ENCODE measurements around the gene NUP133. TPM values are rescaled to one million over a fixed set of nuclear protein-coding genes. Genes with fewer than 3 reads are reported as not detected.
"Not testable (repeated sequence)": the region's sequence is repeated elsewhere in the genome, so short reads cannot be mapped to it uniquely, and the experiment has no call there.

Gene NUP133
- total RNA-seq, 1 donor from 2014 or later: 53.5 TPM

GRCh38 chr1:229529639-229530038 is 21.5 kb upstream of the NUP133 start:
- Mint-ChIP-seq H3K9me3 (ENCODE audit: unreplicated experiment) (no peaks in the 10 kb centered on the region), H3K27ac (ENCODE audit: unreplicated experiment) (no peak overlapping the region)
- TF ChIP-seq, protein P1, sequence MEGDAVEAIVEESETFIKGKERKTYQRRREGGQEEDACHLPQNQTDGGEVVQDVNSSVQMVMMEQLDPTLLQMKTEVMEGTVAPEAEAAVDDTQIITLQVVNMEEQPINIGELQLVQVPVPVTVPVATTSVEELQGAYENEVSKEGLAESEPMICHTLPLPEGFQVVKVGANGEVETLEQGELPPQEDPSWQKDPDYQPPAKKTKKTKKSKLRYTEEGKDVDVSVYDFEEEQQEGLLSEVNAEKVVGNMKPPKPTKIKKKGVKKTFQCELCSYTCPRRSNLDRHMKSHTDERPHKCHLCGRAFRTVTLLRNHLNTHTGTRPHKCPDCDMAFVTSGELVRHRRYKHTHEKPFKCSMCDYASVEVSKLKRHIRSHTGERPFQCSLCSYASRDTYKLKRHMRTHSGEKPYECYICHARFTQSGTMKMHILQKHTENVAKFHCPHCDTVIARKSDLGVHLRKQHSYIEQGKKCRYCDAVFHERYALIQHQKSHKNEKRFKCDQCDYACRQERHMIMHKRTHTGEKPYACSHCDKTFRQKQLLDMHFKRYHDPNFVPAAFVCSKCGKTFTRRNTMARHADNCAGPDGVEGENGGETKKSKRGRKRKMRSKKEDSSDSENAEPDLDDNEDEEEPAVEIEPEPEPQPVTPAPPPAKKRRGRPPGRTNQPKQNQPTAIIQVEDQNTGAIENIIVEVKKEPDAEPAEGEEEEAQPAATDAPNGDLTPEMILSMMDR (IDR thresholded peaks at IDR 0.05; ENCODE audit: unreplicated experiment): no peak

DNA sequence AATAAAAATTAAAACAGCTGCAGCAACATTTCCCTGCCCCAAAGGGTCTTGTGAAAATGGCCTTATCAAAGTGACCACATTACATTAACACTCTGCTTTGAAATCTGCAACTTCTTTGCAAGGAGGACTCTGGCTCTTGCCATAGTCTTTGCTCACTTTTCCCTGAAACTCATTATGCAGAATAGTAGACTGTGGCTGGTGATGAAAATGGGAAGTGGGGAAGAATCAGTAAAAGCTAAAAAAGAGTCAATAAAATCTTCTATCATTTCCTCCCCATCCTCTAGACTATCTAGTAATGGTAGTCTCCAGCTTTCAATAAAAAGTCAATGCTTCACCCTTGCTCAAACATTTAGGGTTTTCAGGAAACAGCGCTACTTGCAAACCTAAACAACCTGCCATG is 18.6 kb upstream of the NUP133 start:
- Mint-ChIP-seq H3K4me1 (ENCODE audit: unreplicated experiment) (no peaks in the 10 kb centered on the region), H3K9me3 (ENCODE audit: unreplicated experiment) (no peaks in the 10 kb centered on the region), H3K36me3 (ENCODE audit: low read depth, unreplicated experiment) (peaks cover 26% of the 10 kb centered on the region), H3K4me3 (ENCODE audit: unreplicated experiment) (no peak overlapping the region), H3K27me3 (ENCODE audit: unreplicated experiment) (no peaks in the 10 kb centered on the region), H3K27ac (ENCODE audit: unreplicated experiment) (no peak overlapping the region)
- DNase-seq (ENCODE audit: low spot score): no peak
- TF ChIP-seq, protein P1 (IDR thresholded peaks at IDR 0.05; ENCODE audit: unreplicated experiment): no peak

More at GRCh38 chr1:229529639-229530038, 21.5 kb upstream of the NUP133 start:
- no peak overlapping the region for H3K4me3 Mint-ChIP-seq (ENCODE audit: unreplicated experiment)
- no peaks in the 10 kb centered on the region for H3K4me1 Mint-ChIP-seq (ENCODE audit: unreplicated experiment)
- H3K27me3 Mint-ChIP-seq (ENCODE audit: unreplicated experiment): no peaks in the 10 kb centered on the region
- peaks cover 31% of the 10 kb centered on the region for H3K36me3 Mint-ChIP-seq (ENCODE audit: low read depth, unreplicated experiment)
- DNase-seq (ENCODE audit: low spot score): no peak

- Mint-ChIP-seq H3K9me3 (ENCODE audit: unreplicated experiment) (no peaks in the 10 kb centered on the region), H3K36me3 (ENCODE audit: low read depth, unreplicated experiment) (peaks cover 11% of the 10 kb centered on the region), H3K27me3 (ENCODE audit: unreplicated experiment) (no peaks in the 10 kb centered on the region), H3K4me1 (ENCODE audit: unreplicated experiment) (peaks cover 3% of the 10 kb centered on the region), H3K4me3 (ENCODE audit: unreplicated experiment) (no peak overlapping the region), H3K27ac (ENCODE audit: unreplicated experiment) (no peak overlapping the region)
- DNase-seq (ENCODE audit: low spot score): no peak
- TF ChIP-seq, protein P1 (IDR thresholded peaks at IDR 0.05; ENCODE audit: unreplicated experiment): no peak
Measured at GRCh38 chr1:229523052-229523451, 14.9 kb upstream of the NUP133 start.

DNA sequence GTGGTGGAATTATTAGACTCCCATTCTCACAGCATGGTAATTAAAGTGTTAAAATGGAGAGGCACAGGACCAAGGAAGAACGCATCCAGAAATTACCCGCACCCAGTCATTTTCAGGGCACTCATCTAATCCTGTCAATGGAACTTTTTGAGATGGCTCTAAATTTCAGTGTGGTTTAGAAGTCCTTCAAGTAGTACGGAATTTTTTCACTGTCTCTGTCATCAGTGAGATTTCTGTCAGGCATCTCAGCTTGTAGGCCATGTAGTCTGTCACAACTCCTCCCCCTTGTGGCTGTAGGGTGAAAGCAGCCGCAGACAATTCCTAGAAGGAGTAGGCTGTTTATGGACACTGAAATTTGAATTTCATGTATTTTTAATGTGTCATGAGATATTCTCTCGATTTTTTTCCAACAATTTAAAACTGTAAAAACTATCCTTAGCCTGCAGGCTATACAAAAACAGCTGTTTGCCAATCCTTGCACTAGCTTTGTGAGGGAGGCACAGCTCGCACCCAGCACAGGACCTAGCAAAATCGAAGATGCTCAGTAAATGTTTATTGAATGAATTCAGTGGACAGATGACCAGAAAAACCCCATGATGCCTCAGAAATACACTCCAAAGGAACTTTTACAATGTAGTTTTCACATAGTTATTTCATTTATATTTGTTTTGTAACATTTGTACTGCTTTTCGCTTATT is 6.6 kb upstream of the NUP133 start:
- Mint-ChIP-seq H3K27me3 (ENCODE audit: unreplicated experiment) (no peaks in the 10 kb centered on the region), H3K27ac (ENCODE audit: unreplicated experiment) (no peak overlapping the region), H3K4me1 (ENCODE audit: unreplicated experiment) (peaks cover 10% of the 10 kb centered on the region), H3K4me3 (ENCODE audit: unreplicated experiment) (no peak overlapping the region), H3K9me3 (ENCODE audit: unreplicated experiment) (no peaks in the 10 kb centered on the region), H3K36me3 (ENCODE audit: low read depth, unreplicated experiment) (no peaks in the 10 kb centered on the region)
- TF ChIP-seq, protein P1 (IDR thresholded peaks at IDR 0.05; ENCODE audit: unreplicated experiment): peak; percentile 67
- peak; percentile 63 for DNase-seq (ENCODE audit: low spot score)

GRCh38 chr1:229511625-229512024 is 3.5 kb upstream of the NUP133 start:
- not testable (repeated sequence) for DNase-seq (ENCODE audit: low spot score); H3K27me3 Mint-ChIP-seq (ENCODE audit: unreplicated experiment); H3K4me3 Mint-ChIP-seq (ENCODE audit: unreplicated experiment); H3K9me3 Mint-ChIP-seq (ENCODE audit: unreplicated experiment); H3K27ac Mint-ChIP-seq (ENCODE audit: unreplicated experiment); H3K36me3 Mint-ChIP-seq (ENCODE audit: low read depth, unreplicated experiment)
- peaks cover 21% of the 10 kb centered on the region for H3K4me1 Mint-ChIP-seq (ENCODE audit: unreplicated experiment)

GRCh38 chr1:229511201-229511600 is 3.1 kb upstream of the NUP133 start:
- not testable (repeated sequence) for H3K9me3 Mint-ChIP-seq (ENCODE audit: unreplicated experiment); H3K36me3 Mint-ChIP-seq (ENCODE audit: low read depth, unreplicated experiment); H3K27me3 Mint-ChIP-seq (ENCODE audit: unreplicated experiment); DNase-seq (ENCODE audit: low spot score); H3K4me3 Mint-ChIP-seq (ENCODE audit: unreplicated experiment); H3K27ac Mint-ChIP-seq (ENCODE audit: unreplicated experiment)
- H3K4me1 Mint-ChIP-seq (ENCODE audit: unreplicated experiment): peaks cover 21% of the 10 kb centered on the region

All from endothelial cell (in vitro differentiated cells).